ENCODE measurements around the gene EREG. TPM values are rescaled to one million over a fixed set of nuclear protein-coding genes. Genes with fewer than 3 reads are reported as not detected.

EREG gene
- total and polyA plus RNA-seq, 10 of the 15 experiments (the other 5 are each of a cell fraction or from before 2014, with no cell fraction given) = not detected

DNA sequence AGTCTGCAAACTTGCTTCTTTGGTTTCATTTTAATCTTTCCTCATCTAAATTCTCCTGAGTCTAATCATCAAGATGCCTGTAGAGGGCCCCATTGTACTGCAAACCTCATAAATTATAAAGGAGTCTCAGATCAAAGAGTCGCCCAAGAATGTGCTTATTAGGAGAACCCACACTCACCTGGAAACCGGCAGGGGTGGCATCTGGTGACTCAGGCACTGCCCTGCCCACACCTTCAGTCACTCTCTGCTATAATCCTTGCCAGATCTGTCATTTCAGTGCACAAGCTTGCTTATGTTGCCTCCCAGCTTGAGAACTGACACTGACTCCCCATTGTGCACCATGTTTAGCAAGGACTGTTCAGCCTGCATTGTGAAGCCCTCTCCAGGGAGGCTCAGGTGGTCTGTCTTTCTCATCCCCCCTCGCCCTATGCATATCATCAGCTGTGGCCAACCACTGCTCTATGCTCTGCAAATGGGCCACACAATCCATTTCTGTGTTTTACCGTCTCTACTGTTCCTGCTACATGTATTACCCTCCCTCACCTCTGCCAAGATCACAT lies 44.3 kb upstream of the EREG start:
- FAIRE-seq (peak; percentile 35), DNase-seq (ENCODE audit: low read depth, low spot score) (peak; percentile 9), ATAC-seq (peak; percentile 90)
- H3K4me1 ChIP-seq (ENCODE audit: control insufficient read depth, insufficient read depth, low read length) = no peaks in the 10 kb centered on the region
- CTCF ChIA-PET = interaction anchor here (0.5 to 3.7 kb wide), 36 partner anchors 12 to 1527 kb away, joined by 3 to 47 read pairs (median 5); partner anchors contain the start of gene EPGN
- 0 out of 4 replicates have a peak, but pooled peaks cover 0 to 3% of the 10 kb centered on the region in 2 experiments for H3K27me3 ChIP-seq (replicated peaks in 1 of 2; ENCODE audit: control insufficient read depth in 2 of 2, insufficient read depth in 2 of 2, low read length in 1 of 2)
- in situ Hi-C loops (cut with MboI) = loop anchor here (5.0 kb wide), 1 partner anchor 352 kb away; no protein-coding TSS in a partner anchor
- intact Hi-C loops (cut with micrococcal nuclease; ENCODE audit: unreplicated experiment) = loop anchor here (1.0 to 2.0 kb wide), 4 partner anchors 50 to 351 kb away; no protein-coding TSS in a partner anchor
- H3K9ac ChIP-seq (ENCODE audit: control insufficient read depth, insufficient read depth, low read length) = no peak overlapping the region
- peak overlapping the region; percentile 18; the same call in 1 of the 2 replicates for H3K4me2 ChIP-seq (ENCODE audit: control insufficient read depth, insufficient read depth)
- H4K20me1 ChIP-seq (ENCODE audit: control insufficient read depth, insufficient read depth) = no peaks in the 10 kb centered on the region
- H3K36me3 ChIP-seq (ENCODE audit: control insufficient read depth in 2 of 2, insufficient read depth in 2 of 2, low read length in 1 of 2) = no peaks in the 10 kb centered on the region
- SMC1A ChIA-PET (ENCODE audit: uncharacterized antibody, unreplicated experiment) = interaction anchor here (0.6 to 4.5 kb wide), 20 partner anchors 9 to 555 kb away, joined by 3 to 34 read pairs (median 4); partner anchors contain the start of gene EPGN
- no peaks in the 10 kb centered on the region for H3K79me2 ChIP-seq (ENCODE audit: control insufficient read depth, insufficient read depth, low read length)
- TF ChIP-seq RAD21 (IDR thresholded peaks at IDR 0.05; ENCODE audit: insufficient read depth, low read depth, low read length) (peak; percentile 89), SMC3 (IDR thresholded peaks at IDR 0.05; ENCODE audit: borderline replicate concordance, low read length) (peak; percentile 19; the same call in 1 of the 2 replicates), PAX5 (IDR thresholded peaks at IDR 0.05; ENCODE audit: borderline replicate concordance, low read depth, low read length) (no peak)
- TF ChIP-seq, protein P1, sequence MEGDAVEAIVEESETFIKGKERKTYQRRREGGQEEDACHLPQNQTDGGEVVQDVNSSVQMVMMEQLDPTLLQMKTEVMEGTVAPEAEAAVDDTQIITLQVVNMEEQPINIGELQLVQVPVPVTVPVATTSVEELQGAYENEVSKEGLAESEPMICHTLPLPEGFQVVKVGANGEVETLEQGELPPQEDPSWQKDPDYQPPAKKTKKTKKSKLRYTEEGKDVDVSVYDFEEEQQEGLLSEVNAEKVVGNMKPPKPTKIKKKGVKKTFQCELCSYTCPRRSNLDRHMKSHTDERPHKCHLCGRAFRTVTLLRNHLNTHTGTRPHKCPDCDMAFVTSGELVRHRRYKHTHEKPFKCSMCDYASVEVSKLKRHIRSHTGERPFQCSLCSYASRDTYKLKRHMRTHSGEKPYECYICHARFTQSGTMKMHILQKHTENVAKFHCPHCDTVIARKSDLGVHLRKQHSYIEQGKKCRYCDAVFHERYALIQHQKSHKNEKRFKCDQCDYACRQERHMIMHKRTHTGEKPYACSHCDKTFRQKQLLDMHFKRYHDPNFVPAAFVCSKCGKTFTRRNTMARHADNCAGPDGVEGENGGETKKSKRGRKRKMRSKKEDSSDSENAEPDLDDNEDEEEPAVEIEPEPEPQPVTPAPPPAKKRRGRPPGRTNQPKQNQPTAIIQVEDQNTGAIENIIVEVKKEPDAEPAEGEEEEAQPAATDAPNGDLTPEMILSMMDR (IDR thresholded peaks at IDR 0.05 in 2 of 3, conservative IDR thresholded peaks at IDR 0.05 in 1 of 3; ENCODE audit: control insufficient read depth in 2 of 3, extremely low read depth in 1 of 3, insufficient read depth in 1 of 3, low read depth in 3 of 3, low read length in 3 of 3) = peak; percentile 39 to 58 (median 50); a peak in 5 of 6 replicates
- TF ChIP-seq, protein P2, sequence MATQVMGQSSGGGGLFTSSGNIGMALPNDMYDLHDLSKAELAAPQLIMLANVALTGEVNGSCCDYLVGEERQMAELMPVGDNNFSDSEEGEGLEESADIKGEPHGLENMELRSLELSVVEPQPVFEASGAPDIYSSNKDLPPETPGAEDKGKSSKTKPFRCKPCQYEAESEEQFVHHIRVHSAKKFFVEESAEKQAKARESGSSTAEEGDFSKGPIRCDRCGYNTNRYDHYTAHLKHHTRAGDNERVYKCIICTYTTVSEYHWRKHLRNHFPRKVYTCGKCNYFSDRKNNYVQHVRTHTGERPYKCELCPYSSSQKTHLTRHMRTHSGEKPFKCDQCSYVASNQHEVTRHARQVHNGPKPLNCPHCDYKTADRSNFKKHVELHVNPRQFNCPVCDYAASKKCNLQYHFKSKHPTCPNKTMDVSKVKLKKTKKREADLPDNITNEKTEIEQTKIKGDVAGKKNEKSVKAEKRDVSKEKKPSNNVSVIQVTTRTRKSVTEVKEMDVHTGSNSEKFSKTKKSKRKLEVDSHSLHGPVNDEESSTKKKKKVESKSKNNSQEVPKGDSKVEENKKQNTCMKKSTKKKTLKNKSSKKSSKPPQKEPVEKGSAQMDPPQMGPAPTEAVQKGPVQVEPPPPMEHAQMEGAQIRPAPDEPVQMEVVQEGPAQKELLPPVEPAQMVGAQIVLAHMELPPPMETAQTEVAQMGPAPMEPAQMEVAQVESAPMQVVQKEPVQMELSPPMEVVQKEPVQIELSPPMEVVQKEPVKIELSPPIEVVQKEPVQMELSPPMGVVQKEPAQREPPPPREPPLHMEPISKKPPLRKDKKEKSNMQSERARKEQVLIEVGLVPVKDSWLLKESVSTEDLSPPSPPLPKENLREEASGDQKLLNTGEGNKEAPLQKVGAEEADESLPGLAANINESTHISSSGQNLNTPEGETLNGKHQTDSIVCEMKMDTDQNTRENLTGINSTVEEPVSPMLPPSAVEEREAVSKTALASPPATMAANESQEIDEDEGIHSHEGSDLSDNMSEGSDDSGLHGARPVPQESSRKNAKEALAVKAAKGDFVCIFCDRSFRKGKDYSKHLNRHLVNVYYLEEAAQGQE (IDR thresholded peaks at IDR 0.05; ENCODE audit: low read depth, low read length) = no peak
- BruUV-seq (replicated peaks) = no TSS peak
- RAD21 ChIA-PET (ENCODE audit: unreplicated experiment) = interaction anchor here (1.6 to 4.0 kb wide), 6 partner anchors 57 to 354 kb away, joined by 5 to 22 read pairs (median 7); no protein-coding TSS in a partner anchor
- POLR2A ChIA-PET = no interaction called here
- H2AFZ ChIP-seq (ENCODE audit: control insufficient read depth, low read depth, low read length) = no peak overlapping the region
- WGBS (ENCODE audit: insufficient coverage, insufficient replicate concordance, low lambda C conversion rate, missing lambda C conversion rate) = 13% methylated on average over 4 of the region's 4 CpGs
- H3K9me3 ChIP-seq (replicated peaks; ENCODE audit: control insufficient read depth, insufficient read depth, low read length) = no peaks in the 10 kb centered on the region
- H3K27ac ChIP-seq (ENCODE audit: control insufficient read depth, insufficient read depth) = no peak overlapping the region
- H3K4me3 ChIP-seq = no peak overlapping the region

Data from GM12878 (cell line).